Tibial nerve (tissue), 4 donors: Measurements from ENCODE around the gene TFIP11. TPM values are rescaled to one million over a fixed set of nuclear protein-coding genes. Genes with fewer than 3 reads are reported as not detected.

Experiments used
- DNase-seq, 2 donors: peaks; one replicate each; pipeline ENCODE4 v3.0.0-alpha.2; 2019; ENCODE audit warnings: low spot score in 2 of 2
- H3K27ac ChIP-seq, 4 donors: fragments of 200-600 bp; sonication (generic) in 3 of 4; one replicate each; pipeline ENCODE4 v1.5.1; 2017 to 2019; ENCODE audit warnings: mild to moderate bottlenecking in 1 of 4
- H3K27me3 ChIP-seq, 2 donors: fragments of 200-600 bp; sonication (generic) in 1 of 2; one replicate each; pipeline versions ENCODE4 v1.5.1 to v1.6.0; 2017 to 2019
- H3K36me3 ChIP-seq, 3 donors: fragments of 200-600 bp; sonication (generic); one replicate each; pipeline ENCODE4 v1.5.1; 2018 to 2019
- H3K4me1 ChIP-seq, 4 donors: fragments of 200-600 bp; sonication (generic) in 3 of 4; one replicate each; pipeline ENCODE4 v1.5.1; 2017 to 2019
- H3K4me3 ChIP-seq, 4 donors: fragments of 200-600 bp; sonication (generic) in 3 of 4; one replicate each; pipeline ENCODE4 v1.5.1; 2017 to 2019; ENCODE audit warnings: mild to moderate bottlenecking in 1 of 4, moderate library complexity in 1 of 4
- H3K9me3 ChIP-seq, 4 donors: fragments of 200-600 bp; sonication (generic) in 3 of 4; one replicate each; pipeline ENCODE4 v1.5.1; 2017 to 2019
- CTCF ChIP-seq, 5 experiments: fragments of 200-600 bp in 3 of 5; fragments of 450-650 bp in 2 of 5; sonication (generic) in 3 of 5; IDR thresholded peaks; one replicate each; pipeline ENCODE4 v1.5.1; 2016 to 2019; ENCODE audit warnings: antibody characterized with exemption in 5 of 5, mild to moderate bottlenecking in 3 of 5, moderate library complexity in 2 of 5
- EP300 ChIP-seq, 2 donors: sonication (generic); formaldehyde crosslinking; IDR thresholded peaks; one replicate each; pipeline ENCODE4 v1.6.1; 2017; ENCODE audit warnings: antibody characterized with exemption in 2 of 2, mild to moderate bottlenecking in 1 of 2
- POLR2A ChIP-seq, 2 donors: fragments of 450-650 bp; IDR thresholded peaks; one replicate each; pipeline ENCODE4 v1.6.1; 2017; ENCODE audit warnings: antibody characterized with exemption in 2 of 2, mild to moderate bottlenecking in 2 of 2, moderate library complexity in 2 of 2
- WGBS, 2 donors: methylation state at CpG; one replicate each; pipeline ENCODE4 v1.1.5; 2018; 5-methylcytosine and 5-hydroxymethylcytosine counted together
- total RNA-seq, 4 donors: library from RNA; depleted of rRNA; stranded (reverse); fragments of >200 nt; gene quantifications; one replicate each; pipeline ENCODE4 v1.1.0, GENCODE V29; 2016

TFIP11 gene
- total RNA-seq, 4 donors from 2014 or later: 15.5 to 23.9 (median 19.3) TPM

- H3K4me1 ChIP-seq: no peaks in the 10 kb centered on the region
- no peak overlapping the region for H3K4me3 ChIP-seq
- 87 to 88% methylated on average over 7 of the region's 7 CpGs for WGBS, 2 donors
- TF ChIP-seq POLR2A (IDR thresholded peaks at IDR 0.05) (no peak), CTCF (IDR thresholded peaks at IDR 0.05) (no peak), EP300 (IDR thresholded peaks at IDR 0.05) (no peak)
- no peak for DNase-seq
- H3K27ac ChIP-seq: no peak overlapping the region
- peaks cover 0 to 56% (median 0%) of the 10 kb centered on the region in 3 donors for H3K36me3 ChIP-seq
- H3K27me3 ChIP-seq: no peaks in the 10 kb centered on the region
- no peaks in the 10 kb centered on the region for H3K9me3 ChIP-seq
These were observed 13.8 kb upstream of the TFIP11 start for GRCh38 chr22:26525946-26526564.

- TF ChIP-seq EP300 (IDR thresholded peaks at IDR 0.05) (no peak), CTCF (IDR thresholded peaks at IDR 0.05) (no peak), POLR2A (IDR thresholded peaks at IDR 0.05) (no peak)
- H3K27ac ChIP-seq: no peak overlapping the region
- H3K27me3 ChIP-seq: no peaks in the 10 kb centered on the region
- no peak for DNase-seq
- H3K4me3 ChIP-seq: no peak overlapping the region
- 73 to 88% methylated on average over 4 of the region's 4 CpGs for WGBS, 2 donors
- no peaks in the 10 kb centered on the region for H3K4me1 ChIP-seq
- no peaks in the 10 kb centered on the region for H3K9me3 ChIP-seq
- H3K36me3 ChIP-seq: peaks cover 0 to 45% (median 0%) of the 10 kb centered on the region in 3 donors
These were observed 12.6 kb upstream of the TFIP11 start for GRCh38 chr22:26524870-26525269.

- 81 to 86% methylated on average over 4 of the region's 4 CpGs for WGBS, 2 donors
- H3K4me1 ChIP-seq: no peaks in the 10 kb centered on the region
- no peak for DNase-seq
- H3K27me3 ChIP-seq: no peaks in the 10 kb centered on the region
- peaks cover 0 to 25% (median 0%) of the 10 kb centered on the region in 3 donors for H3K36me3 ChIP-seq
- no peak overlapping the region for H3K4me3 ChIP-seq
- H3K9me3 ChIP-seq: no peaks in the 10 kb centered on the region
- TF ChIP-seq EP300 (IDR thresholded peaks at IDR 0.05) (no peak), POLR2A (IDR thresholded peaks at IDR 0.05) (no peak), CTCF (IDR thresholded peaks at IDR 0.05) (no peak)
- no peak overlapping the region for H3K27ac ChIP-seq
These were observed 10.3 kb upstream of the TFIP11 start for GRCh38 chr22:26522592-26522991.

- H3K9me3 ChIP-seq: no peaks in the 10 kb centered on the region
These were observed 9.7 kb upstream of the TFIP11 start for GRCh38 chr22:26522012-26522411.

More at GRCh38 chr22:26522012-26522411, 9.7 kb upstream of the TFIP11 start:
- Histone ChIP-seq H3K36me3 (peaks cover 0 to 19% (median 0%) of the 10 kb centered on the region in 3 donors), H3K4me3 (no peak overlapping the region), H3K27me3 (no peaks in the 10 kb centered on the region), H3K4me1 (no peaks in the 10 kb centered on the region), H3K27ac (no peak overlapping the region)
- DNase-seq: no peak
- 96 to 98% methylated on average over 2 of the region's 2 CpGs for WGBS, 2 donors
- TF ChIP-seq EP300 (IDR thresholded peaks at IDR 0.05) (no peak), CTCF (IDR thresholded peaks at IDR 0.05) (no peak), POLR2A (IDR thresholded peaks at IDR 0.05) (no peak)
